B cell (primary cell): ENCODE measurements around the gene ATG4C. TPM values are rescaled to one million over a fixed set of nuclear protein-coding genes. Genes with fewer than 3 reads are reported as not detected.
A peak's percentile ranks its signal among the peaks of the same experiment; 100 is the strongest.
"Not testable (repeated sequence)": the region's sequence is repeated elsewhere in the genome, so short reads cannot be mapped to it uniquely, and the experiment has no call there.

ENCODE experiments used
- ATAC-seq: fragments of 200-7000 bp; cut with Tn5 transposase; one replicate; pipeline ENCODE4 v1.10.0; 2021; ENCODE audit warnings: low read depth, mild to moderate bottlenecking, moderate number of reproducible peaks, moderate library complexity
- CTCF ChIA-PET: fragments of 350-600 bp; sonication (Branson Sonifier 250); formaldehyde crosslinking; loops from one replicate; lab custom pipeline; 2021; ENCODE audit warnings: antibody characterized with exemption, inconsistent platforms; lab: Charles Lee
- POLR2A ChIA-PET: fragments of 350-600 bp; sonication (Branson Sonifier 250); formaldehyde crosslinking; loops from one replicate; lab custom pipeline; 2021; ENCODE audit warnings: antibody characterized with exemption; lab: Charles Lee
- DNase-seq: peaks from one replicate; pipeline ENCODE4 v3.0.0; 2013
- H2AFZ ChIP-seq: 2 replicates; pipeline ENCODE4 v1.6.1; 2012; ENCODE audit warnings: mild to moderate bottlenecking, low read depth, low read length; ENCODE audit not compliant: insufficient read depth, poor library complexity, severe bottlenecking
- H3K27ac ChIP-seq, 2 donors: 1 replicate in 1 of 2; 2 replicates in 1 of 2; pipeline ENCODE4 v1.5.1; 2012 to 2013; ENCODE audit warnings: low read length in 2 of 2, mild to moderate bottlenecking in 2 of 2, moderate library complexity in 1 of 2
- H3K27me3 ChIP-seq, 4 experiments: fragments of 200-600 bp in 1 of 4; sonication (generic) in 1 of 4; replicated peaks in 1 of 4; 1 replicate in 2 of 4; 2 replicates in 2 of 4; pipeline versions ENCODE4 v1.6.1 to v1.7.0; 2013 to 2016; ENCODE audit warnings: low read length in 3 of 4, mild to moderate bottlenecking in 2 of 4, mixed read lengths in 1 of 4, moderate library complexity in 1 of 4; ENCODE audit not compliant: insufficient read depth in 4 of 4, control insufficient read depth in 3 of 4; ENCODE audit errors: control extremely low read depth in 1 of 4
- H3K36me3 ChIP-seq, 2 experiments: replicated peaks in 1 of 2; 1 replicate in 1 of 2; 2 replicates in 1 of 2; pipeline versions ENCODE4 v1.6.1 to v1.7.1; 2013; ENCODE audit warnings: low read length in 1 of 2; ENCODE audit not compliant: insufficient read depth in 2 of 2, control insufficient read depth in 1 of 2; ENCODE audit errors: control extremely low read depth in 1 of 2, extremely low read depth in 1 of 2
- H3K4me1 ChIP-seq, 2 donors: fragments of 200-600 bp in 1 of 2; sonication (generic) in 1 of 2; 1 replicate in 1 of 2; 2 replicates in 1 of 2; pipeline versions ENCODE4 v1.5.1 to v1.6.1; 2013 to 2017; ENCODE audit warnings: low read length in 2 of 2; ENCODE audit not compliant: control insufficient read depth in 2 of 2, insufficient read depth in 2 of 2
- H3K4me2 ChIP-seq: replicated peaks from 2 replicates; pipeline ENCODE3; 2012; ENCODE audit warnings: mild to moderate bottlenecking, low read depth, low read length; ENCODE audit not compliant: poor library complexity, severe bottlenecking
- H3K4me3 ChIP-seq, 5 experiments: fragments of 200-600 bp in 1 of 5; sonication (generic) in 1 of 5; 1 replicate in 3 of 5; 2 replicates in 2 of 5; pipeline versions ENCODE4 v1.5.1 to v1.7.0; 2011 to 2016; ENCODE audit warnings: low read length in 4 of 5, mild to moderate bottlenecking in 4 of 5, low read depth in 2 of 5, control low read depth in 1 of 5, moderate library complexity in 1 of 5; ENCODE audit not compliant: insufficient read depth in 1 of 5; ENCODE audit errors: control extremely low read depth in 1 of 5, extremely low read depth in 1 of 5
- H3K79me2 ChIP-seq: fragments of 200-600 bp; sonication (generic); one replicate; pipeline ENCODE4 v1.6.0; 2016; ENCODE audit warnings: low read length; ENCODE audit not compliant: control insufficient read depth, insufficient read depth
- H3K9ac ChIP-seq: fragments of 200-600 bp; sonication (generic); 2 replicates; pipeline ENCODE4 v1.6.1; 2017; ENCODE audit warnings: mild to moderate bottlenecking, low read length, moderate library complexity
- H3K9me3 ChIP-seq, 3 donors: one replicate each; pipeline versions ENCODE4 v1.6.1 to v1.7.1; 2013; ENCODE audit warnings: low read length in 2 of 3; ENCODE audit not compliant: control insufficient read depth in 2 of 3, insufficient read depth in 1 of 3; ENCODE audit errors: control extremely low read depth in 1 of 3
- H4K20me1 ChIP-seq: 2 replicates; pipeline ENCODE4 v1.6.0; 2012; ENCODE audit warnings: mild to moderate bottlenecking, low read length; ENCODE audit not compliant: insufficient read depth, control insufficient read depth, poor library complexity, severe bottlenecking
- H3K27ac Mint-ChIP-seq: one replicate; pipeline ENCODE4 v1.8.0; 2021; ENCODE audit warnings: mixed read lengths
- H3K27me3 Mint-ChIP-seq: one replicate; pipeline ENCODE4 v1.8.0; 2021; ENCODE audit warnings: mixed read lengths
- H3K4me1 Mint-ChIP-seq: one replicate; pipeline ENCODE4 v1.8.0; 2021; ENCODE audit warnings: mixed read lengths
- H3K4me3 Mint-ChIP-seq: one replicate; pipeline ENCODE4 v1.8.0; 2021; ENCODE audit warnings: mixed read lengths
- H3K9me3 Mint-ChIP-seq: one replicate; pipeline ENCODE4 v1.8.0; 2022; ENCODE audit warnings: mixed read lengths; ENCODE audit not compliant: insufficient read depth
- CTCF ChIP-seq: fragments of 200-600 bp; IDR thresholded peaks from one replicate; pipeline ENCODE4 v1.8.0; 2022; ENCODE audit warnings: antibody characterized with exemption, mild to moderate bottlenecking
- EZH2 ChIP-seq: IDR thresholded peaks from 2 replicates; pipeline ENCODE4 v1.6.1; 2012; ENCODE audit warnings: borderline replicate concordance, low read depth, mild to moderate bottlenecking, moderate library complexity, low read length; ENCODE audit not compliant: insufficient read depth, poor library complexity, severe bottlenecking
- WGBS: methylation state at CpG from one replicate; pipeline ENCODE4 v1.1.5; 2013; ENCODE audit warnings: missing lambda C conversion rate; ENCODE audit not compliant: insufficient coverage; 5-methylcytosine and 5-hydroxymethylcytosine counted together
- intact Hi-C: fragments of 100-400 bp; cut with micrococcal nuclease; formaldehyde crosslinking; loops from one replicate; pipeline ENCODE4 v1.10.0; 2022
- polyA plus RNA-seq: library from polyadenylated mRNA; depleted of rRNA; stranded (reverse); fragments of >200 nt; gene quantifications from 2 replicates; pipeline ENCODE4 v1.2.3, GENCODE V29; 2012
- total RNA-seq, 2 donors: library from RNA; stranded (reverse); fragments of 120-200 nt in 1 of 2; gene quantifications; 1 replicate in 1 of 2; 2 replicates in 1 of 2; pipeline versions ENCODE4 v1.2.3 to v1.2.4, GENCODE V29; 2013 to 2022

ATG4C gene
- total and polyA plus RNA-seq, 2 donors (not counting 1 experiment from before 2014, with no cell fraction given) = 7.1 to 30.8 TPM

- Mint-ChIP-seq H3K4me3 (peak overlapping the region; percentile 37), H3K27me3 (peaks cover 3% of the 10 kb centered on the region), H3K27ac (no peak overlapping the region), H3K9me3 (no peaks in the 10 kb centered on the region), H3K4me1 (peaks cover 9% of the 10 kb centered on the region)
- Histone ChIP-seq H3K9me3 (no peaks in the 10 kb centered on the region), H3K4me3 (no peak overlapping the region), H3K36me3 (no peaks in the 10 kb centered on the region), H3K79me2 (peaks cover 32% of the 10 kb centered on the region), H3K9ac (no peak overlapping the region), H2AFZ (no peak overlapping the region), H3K27me3 (no peaks in the 10 kb centered on the region), H4K20me1 (no peaks in the 10 kb centered on the region), H3K4me1 (peaks cover 7 to 20% of the 10 kb centered on the region in 2 donors), H3K4me2 (no peak overlapping the region), H3K27ac (no peak overlapping the region)
- ChIA-PET CTCF (interaction anchor here (1.0 to 1.6 kb wide), 2 partner anchors 22 to 60 kb away, joined by 3 to 7 read pairs; no protein-coding TSS in a partner anchor), POLR2A (no interaction called here)
- ATAC-seq (no peak), DNase-seq (no peak)
- no CpG with 5 or more reads among the region's 3 CpGs for WGBS
- TF ChIP-seq EZH2 (no peak), CTCF (no peak)
- intact Hi-C loops = loop anchor here (5.0 kb wide), 5 partner anchors 95 to 1705 kb away; partner anchors contain the start of genes ALG6, DOCK7, EFCAB7 and ITGB3BP
These were observed 1.9 kb upstream of the ATG4C start for GRCh38 chr1:62781841-62782543.

- POLR2A ChIA-PET, DNase-seq, H3K27me3 Mint-ChIP-seq, H3K4me3 Mint-ChIP-seq, H3K27me3 ChIP-seq, H3K36me3 ChIP-seq, H3K27ac Mint-ChIP-seq, H3K27ac ChIP-seq, ATAC-seq, H3K9me3 ChIP-seq, H3K9me3 Mint-ChIP-seq, H4K20me1 ChIP-seq, CTCF ChIA-PET: not testable (repeated sequence)
- Histone ChIP-seq H3K4me2 (peak overlapping the region; percentile 73), H3K79me2 (peaks cover 39% of the 10 kb centered on the region), H3K4me3 (peak overlapping the region in 2 of 5 experiments; percentile 91 to 94), H2AFZ (peak overlapping the region; percentile 94), H3K9ac (peak overlapping the region; percentile 83), H3K4me1 (peaks cover 7 to 25% of the 10 kb centered on the region in 2 donors)
- peaks cover 12% of the 10 kb centered on the region for H3K4me1 Mint-ChIP-seq
- 90% methylated on average over 16 of the region's 23 CpGs for WGBS
- intact Hi-C loops = loop anchor here (5.0 kb wide), 5 partner anchors 95 to 1705 kb away; partner anchors contain the start of genes ALG6, DOCK7, EFCAB7 and ITGB3BP
These were observed 1.3 kb upstream of the ATG4C start for GRCh38 chr1:62782544-62783212.
